GM21515 (cell line): ENCODE results near the gene VPS52.
A peak's percentile ranks its signal among the peaks of the same experiment; 100 is the strongest.
"Not testable (repeated sequence)": the region's sequence is repeated elsewhere in the genome, so short reads cannot be mapped to it uniquely, and the experiment has no call there.

Source experiments
- ATAC-seq: cut with Tn5 transposase; IDR thresholded peaks from one replicate; pipeline ENCODE4 v1.9.1; 2021; ENCODE audit not compliant: unreplicated experiment

The VPS52 gene

GRCh38 chr6:33285214-33285613 lies 13.5 kb upstream of the VPS52 start:
- ATAC-seq: not testable (repeated sequence)

- no peak for ATAC-seq
Observed at GRCh38 chr6:33280539-33280938, 8.9 kb upstream of the VPS52 start.

DNA sequence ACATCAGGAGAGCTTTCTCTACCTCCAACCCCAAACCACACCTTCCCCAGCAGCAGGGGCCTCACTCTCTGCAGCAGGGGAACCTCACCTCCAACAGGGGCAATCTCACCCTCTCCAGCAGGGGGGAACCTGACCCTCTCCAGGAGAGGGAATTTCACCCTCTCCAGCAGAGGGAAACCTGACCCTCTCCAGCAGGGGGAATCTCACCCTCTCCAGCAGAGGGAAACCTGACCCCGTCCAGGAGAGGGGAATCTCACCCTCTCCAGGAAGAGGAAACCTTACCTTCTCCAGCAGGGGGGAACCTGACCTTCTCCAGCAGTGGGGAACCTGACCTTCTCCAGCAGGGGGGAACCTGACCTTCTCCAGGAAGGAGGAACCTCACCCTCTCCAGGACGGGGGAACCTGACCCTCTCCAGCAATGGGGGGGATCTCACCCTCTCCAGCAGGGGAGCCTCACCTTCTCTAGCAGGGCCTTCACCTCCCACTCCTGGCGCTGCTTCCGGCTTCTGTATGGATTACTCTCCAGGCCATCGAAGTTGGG lies 8.4 kb upstream of the VPS52 start:
- no peak for ATAC-seq

- no peak for ATAC-seq
Observed at GRCh38 chr6:33279257-33279695, 7.6 kb upstream of the VPS52 start.

DNA sequence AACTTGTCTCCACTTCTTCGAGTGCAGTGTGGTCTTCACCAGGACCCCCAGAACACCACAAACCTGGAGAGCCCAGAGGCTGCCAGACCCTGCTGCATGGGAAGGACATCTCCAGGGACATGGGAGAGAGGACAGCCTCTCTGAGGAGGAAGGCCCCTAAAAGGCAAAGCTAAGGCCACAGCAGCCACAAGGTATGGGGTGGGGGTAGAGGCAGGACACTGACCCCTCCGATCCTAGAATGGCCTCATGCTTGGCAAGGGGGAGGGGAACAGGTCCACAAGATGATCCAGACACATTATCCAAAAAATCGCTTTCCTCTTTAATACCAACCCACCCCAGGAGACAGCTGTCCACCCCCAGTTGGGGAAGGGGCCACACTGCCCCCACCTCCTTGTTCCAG lies 7.1 kb upstream of the VPS52 start:
- no peak for ATAC-seq

- ATAC-seq: no peak
Observed at GRCh38 chr6:33278392-33278741, 6.7 kb upstream of the VPS52 start.

DNA sequence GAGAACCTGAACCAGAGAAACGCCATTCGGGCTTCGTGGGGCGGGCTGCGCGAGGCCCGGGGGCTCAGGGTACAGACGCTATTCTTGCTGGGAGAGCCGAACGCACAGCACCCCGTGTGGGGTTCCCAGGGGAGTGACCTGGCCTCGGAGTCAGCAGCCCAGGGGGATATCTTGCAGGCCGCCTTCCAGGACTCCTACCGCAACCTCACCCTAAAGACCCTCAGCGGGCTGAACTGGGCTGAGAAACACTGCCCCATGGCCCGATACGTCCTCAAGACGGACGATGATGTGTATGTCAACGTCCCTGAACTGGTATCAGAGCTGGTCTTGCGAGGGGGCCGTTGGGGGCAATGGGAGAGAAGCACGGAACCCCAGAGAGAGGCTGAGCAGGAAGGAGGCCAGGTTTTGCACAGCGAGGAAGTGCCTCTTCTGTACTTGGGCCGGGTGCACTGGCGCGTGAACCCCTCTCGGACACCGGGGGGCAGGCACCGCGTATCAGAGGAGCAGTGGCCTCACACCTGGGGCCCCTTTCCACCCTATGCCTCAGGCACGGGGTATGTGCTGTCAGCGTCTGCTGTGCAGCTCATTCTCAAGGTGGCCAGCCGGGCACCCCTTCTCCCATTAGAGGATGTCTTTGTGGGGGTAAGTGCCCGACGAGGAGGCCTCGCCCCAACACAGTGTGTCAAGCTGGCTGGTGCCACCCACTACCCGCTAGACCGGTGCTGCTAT lies 6.2 kb upstream of the VPS52 start:
- ATAC-seq: no peak

DNA sequence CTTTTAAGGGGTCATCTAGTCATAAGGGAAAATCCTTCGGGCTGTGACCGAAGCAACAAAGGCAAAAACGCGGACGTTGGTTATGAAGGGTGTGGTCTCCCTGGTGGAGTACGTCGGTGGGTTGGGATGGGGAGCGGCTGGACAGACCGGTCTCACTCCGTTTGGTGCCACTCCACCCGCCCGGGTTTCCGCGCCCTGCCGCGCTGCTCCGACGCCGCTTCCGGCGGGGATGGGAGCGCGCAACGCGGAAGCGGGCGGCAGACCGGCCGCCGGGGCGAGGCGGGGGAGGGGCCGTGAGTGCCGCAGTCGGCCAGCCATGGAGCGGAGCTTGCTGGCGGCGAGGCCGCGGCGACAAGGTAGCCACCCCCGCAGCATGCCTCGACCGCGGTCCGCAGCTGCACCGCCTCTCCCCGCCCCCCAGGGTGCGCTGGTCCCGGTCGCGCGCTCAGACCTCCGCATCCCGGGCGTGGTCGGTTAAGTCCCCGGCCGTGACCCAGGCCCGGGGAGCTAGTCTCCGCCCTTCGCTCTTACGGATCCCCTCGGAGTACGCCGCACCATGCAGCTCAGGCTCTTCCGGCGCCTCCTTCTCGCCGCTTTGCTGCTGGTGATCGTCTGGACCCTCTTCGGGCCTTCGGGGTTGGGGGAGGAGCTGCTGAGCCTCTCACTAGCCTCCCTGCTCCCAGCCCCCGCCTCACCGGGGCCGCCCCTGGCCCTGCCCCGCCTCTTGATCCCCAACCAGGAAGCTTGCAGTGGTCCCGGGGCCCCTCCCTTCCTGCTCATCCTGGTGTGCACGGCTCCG lies 5.4 kb upstream of the VPS52 start, which contains the start of gene B3GALT4:
Gene B3GALT4 (plus strand): TSS at position 260 of the 799 bp plus-strand sequence. CDS start 297 bp downstream, at position 557.
- ATAC-seq: peak; percentile 43

GRCh38 chr6:33276581-33276863 lies 4.8 kb upstream of the VPS52 start:
- no peak for ATAC-seq

GRCh38 chr6:33275795-33276580 lies 4.3 kb upstream of the VPS52 start:
- not testable (repeated sequence) for ATAC-seq

GRCh38 chr6:33273924-33274902 lies 2.5 kb upstream of the VPS52 start:
- no peak for ATAC-seq

DNA sequence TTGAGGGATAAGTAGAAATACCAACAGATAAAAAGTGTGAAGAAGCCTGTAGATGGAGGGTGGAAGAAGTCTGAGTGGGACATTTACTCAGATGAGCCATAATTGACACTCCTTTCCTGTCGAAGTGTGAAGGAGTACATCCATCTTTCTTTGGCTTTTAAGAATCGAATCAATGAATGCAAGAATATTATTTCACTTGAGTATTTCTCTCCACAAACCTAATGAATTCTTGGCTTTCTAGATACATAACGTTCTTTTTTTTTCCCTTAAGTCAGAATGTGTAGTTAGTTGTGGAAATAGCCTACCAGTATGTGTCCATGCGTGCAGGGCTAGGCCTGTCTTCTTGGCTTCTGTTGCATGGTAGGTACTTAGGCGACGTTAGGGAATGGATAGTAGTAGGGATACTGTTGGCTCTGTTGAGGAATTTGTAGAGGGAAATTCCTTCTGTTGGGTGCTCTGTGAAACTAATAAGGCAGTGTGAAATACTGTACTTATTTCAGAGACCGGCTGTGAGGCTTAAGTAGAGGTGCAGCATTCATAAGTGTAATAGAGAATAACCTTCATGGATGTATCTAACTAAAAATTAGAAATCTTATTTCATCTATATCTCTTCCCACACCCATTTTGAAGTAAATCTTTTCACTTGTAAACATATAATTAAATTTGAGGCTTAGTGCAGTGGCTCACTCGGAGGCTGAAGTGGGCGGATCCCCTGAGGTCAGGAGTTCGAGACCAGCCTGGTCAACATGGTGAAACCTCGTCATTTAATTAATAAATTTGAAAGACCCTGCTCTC lies 1.6 kb upstream of the VPS52 start:
- no peak for ATAC-seq

GRCh38 chr6:33272275-33273128 lies 826 bp upstream of the VPS52 start:
- no peak for ATAC-seq

DNA sequence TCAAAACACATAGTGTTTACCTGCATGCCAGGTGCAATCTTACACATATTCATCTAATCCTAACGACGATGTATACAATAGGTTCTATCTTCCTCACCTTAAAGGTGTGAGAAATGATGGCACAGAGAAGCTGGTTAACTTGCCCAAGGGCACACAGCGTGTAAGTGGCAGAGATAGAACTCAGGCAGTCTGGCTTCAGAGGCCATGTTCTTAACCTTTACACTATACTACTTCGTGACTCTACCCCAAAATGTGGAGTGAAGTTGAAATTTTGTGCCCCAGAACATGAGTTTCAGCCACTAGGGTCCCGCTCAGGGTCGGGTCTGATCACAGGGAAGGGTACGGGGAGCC lies 584 bp downstream of the VPS52 start:
- no peak for ATAC-seq

DNA sequence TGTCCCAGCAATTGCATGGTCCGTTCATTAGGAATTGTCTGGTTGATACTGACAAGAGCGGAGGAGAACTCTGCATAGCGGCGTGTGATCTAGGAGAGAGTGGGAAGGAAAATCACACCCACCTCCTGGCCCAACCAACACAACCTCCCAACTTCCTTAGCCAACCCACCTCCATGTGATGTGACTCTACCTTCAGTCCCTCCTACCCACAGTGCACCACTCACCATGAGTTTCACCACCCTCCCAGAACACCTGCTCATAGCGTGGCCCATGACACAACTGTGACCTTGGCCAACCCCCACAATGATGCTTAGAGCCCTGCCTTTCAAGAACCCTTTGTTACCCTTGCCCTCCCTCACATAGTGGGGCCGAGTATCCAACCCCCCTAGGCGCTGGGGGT lies 7.7 kb downstream of the VPS52 start:
- ATAC-seq: no peak

DNA sequence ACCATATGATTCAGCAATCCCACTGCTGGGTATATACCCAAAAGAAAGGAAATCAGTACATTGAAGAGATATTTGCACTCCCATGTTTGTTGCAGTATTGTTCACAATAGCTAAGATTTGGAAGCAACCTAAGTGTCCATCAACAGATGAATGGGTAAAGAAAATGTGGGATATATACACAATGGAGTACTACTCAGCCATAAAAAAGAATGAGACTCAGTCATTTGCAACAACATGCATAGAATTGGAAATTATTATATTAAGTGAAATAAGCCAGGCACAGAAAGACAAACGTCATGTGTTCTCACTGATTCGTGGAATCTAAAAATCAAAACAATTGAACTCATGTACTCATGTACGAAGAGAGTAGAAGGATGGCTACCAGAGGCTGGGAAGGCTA lies 9.2 kb downstream of the VPS52 start:
- not testable (repeated sequence) for ATAC-seq

DNA sequence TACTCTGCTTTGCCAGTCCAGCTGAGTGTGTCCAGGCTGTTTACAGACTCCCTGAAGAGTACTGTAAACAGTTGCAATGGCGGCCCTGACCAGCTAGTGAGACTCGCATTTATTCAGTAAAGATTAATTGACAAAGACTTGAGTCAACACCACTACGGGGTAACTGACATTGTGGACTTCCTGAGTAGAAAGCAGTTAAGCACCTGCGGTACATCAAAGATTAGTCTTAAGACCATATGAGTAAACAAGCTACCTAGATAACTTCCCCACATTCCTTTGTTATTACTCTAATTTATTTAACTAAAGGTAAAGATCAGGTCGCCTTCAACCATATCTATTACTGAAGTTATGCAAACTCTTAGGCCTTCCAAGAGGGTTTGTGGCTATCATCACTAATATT lies 12.6 kb downstream of the VPS52 start:
- ATAC-seq: no peak

DNA sequence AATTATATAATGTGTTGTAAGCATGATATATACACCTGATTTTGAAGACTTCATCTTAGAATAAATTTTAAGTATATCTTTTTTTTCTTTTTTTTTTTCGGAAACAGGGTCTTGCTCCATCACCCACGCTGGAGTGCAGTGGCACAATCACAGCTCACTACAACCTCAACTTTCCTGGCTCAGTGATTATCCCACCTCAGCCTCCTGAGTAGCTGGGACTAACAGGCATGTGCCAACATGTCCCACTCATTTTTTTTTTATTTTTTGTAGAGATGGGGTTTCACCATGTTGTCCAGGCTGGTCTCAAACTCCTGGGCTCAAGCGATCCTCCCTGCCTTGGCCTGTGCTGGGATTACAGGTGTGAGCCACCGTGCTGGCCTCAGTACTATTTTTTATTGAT lies 17.1 kb downstream of the VPS52 start:
- no peak for ATAC-seq

GRCh38 chr6:33252759-33253158 lies 18.9 kb downstream of the VPS52 start:
- ATAC-seq: no peak
